DMS 273 treated with DMSO at 0.1 percent for 48 hours (cell line): ENCODE measurements around the gene ZNRF1.
A peak's percentile ranks its signal among the peaks of the same experiment; 100 is the strongest.
"Not testable (repeated sequence)": the region's sequence is repeated elsewhere in the genome, so short reads cannot be mapped to it uniquely, and the experiment has no call there.

ENCODE experiments used
- DNase-seq: peaks from one replicate; lab custom pipeline; 2025; lab: John Stamatoyannopoulos, UW

ZNRF1 gene

DNA sequence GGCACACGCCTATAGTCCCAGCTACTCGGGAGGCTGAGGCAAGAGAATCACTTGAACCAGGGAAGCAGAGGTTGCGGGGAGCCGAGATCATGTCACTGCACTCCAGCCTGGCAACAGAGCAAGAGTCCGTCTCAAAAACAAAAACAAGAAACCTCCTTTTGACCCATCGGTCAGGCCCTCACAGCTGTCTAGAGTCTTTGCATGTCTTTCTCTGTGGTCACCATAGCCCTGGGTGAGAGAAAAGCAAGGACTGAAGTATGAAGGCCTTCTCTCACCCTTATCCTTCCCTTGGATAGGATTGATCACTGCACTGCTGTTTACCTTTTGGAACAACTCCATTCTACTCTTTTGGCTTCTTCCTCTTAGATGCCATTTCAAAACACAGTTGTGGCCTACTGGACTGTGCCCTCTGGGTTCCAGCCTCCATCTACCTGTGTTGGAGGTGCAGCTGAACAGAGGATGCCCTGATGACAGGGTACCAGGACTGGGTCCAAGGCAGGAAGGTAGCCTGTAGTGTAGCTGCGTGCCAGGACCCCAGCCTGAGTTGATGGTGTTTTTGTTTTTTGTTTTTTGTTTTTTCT lies 80.6 kb downstream of the ZNRF1 start:
- DNase-seq, result no peak

DNA sequence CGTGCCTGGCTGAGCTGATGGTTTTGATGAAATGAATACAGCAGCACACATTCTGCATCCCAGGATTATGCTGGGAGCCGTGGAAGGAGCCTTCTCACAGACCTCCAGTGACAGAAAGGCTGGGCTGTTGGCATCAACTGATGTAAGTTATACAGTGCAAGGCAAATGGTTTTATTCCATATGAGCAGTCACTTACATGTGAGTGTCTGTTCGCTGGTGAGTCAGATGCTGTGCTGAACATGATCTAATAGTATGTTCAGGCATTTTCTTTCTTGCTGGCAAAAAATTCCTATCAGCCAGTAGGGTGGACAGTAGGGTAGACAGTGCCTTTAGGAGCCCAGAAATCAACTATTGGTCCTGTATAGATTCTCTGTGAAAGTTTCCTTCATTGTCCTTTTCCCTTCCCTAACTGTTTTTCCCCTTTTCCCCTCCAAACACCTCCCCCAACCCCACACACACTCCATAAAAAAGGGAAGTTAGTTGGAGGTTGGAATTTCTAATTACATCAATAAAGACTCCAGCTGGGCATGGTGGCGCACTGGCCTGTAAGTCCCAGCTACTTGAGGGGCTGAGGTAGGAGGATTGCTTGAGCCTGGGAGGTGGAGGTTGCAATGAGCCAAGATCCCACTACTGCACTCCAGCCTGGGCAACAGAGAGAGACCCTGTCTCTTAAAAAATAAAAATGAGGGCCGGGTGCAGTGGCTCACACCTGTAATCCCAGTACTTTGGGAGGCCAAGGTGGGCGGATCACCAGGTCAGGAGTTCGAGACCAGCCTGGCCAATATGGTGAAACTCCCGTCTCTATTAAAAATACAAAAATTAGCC lies 81.6 kb downstream of the ZNRF1 start:
- no peak for DNase-seq

DNA sequence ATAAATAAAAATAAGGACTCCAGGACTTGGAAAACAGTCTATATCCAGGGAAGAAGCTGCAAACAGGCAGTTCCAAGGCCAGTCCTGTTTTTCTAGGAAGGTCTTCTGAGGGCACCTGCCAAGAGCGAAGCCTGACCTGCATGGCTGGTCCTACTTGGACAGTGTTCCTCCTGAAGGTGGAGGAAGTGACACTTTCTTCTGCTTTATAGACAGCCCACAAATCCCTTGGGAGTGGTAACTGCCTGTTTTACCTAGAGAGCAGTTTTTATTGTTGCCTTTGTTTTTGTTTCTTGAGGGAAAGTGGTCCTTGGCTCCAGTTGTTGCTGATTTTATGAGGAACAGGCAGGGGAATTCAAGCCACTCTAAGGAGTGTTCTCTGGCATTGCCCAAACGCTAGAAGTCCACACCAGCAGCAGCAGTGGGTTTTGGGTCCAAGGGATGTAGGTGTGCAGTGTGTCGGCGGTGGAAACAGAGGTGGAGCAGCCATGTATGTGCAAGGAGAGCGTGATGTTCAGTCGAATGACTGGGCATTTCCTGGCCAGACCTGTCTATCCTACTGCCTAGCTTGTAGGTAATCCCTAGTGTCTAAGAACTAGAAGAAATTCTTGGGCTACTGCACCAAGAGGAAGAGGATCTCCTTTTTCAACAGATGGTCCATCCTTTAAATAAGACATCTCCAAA lies 82.5 kb downstream of the ZNRF1 start:
- no peak for DNase-seq

DNA sequence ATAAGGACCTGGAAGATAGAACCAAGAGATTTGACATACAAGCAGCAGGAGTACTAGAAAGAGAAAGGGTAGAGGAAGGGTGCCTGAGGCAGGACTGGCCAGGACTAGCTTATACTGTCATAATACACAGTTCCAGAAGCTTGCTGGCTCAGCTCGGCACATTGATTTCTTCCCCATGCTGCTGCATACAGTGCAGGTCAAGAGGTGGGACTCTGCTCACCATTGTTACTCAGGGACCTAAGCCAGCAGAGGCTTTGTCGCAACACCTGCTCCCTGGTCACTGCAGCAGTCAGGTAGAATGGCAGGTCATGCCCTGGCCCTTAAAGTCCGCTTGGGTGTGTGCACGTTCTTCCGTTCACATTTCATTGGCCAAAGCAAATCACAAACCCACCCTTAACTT lies 85.0 kb downstream of the ZNRF1 start:
- no peak for DNase-seq

DNA sequence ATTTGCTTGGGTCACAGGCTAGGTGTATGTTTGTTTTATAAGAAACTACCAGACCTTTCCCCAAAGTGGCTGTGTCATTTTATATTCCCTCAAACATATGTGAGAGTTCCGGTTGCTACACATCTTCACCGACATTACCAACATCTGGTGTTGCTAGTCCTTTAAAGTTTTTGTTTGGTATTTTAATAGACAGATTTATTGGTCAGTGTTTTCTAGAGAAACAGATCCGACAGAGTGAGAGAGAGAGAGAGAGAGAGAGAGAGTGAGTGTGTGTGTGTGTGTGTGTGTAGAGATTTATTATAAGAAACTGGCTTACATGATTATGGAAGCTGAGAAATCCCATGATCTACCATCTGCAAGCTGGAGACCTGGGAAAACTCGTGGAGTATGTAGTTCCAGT lies 86.7 kb downstream of the ZNRF1 start:
- DNase-seq, result no peak

DNA sequence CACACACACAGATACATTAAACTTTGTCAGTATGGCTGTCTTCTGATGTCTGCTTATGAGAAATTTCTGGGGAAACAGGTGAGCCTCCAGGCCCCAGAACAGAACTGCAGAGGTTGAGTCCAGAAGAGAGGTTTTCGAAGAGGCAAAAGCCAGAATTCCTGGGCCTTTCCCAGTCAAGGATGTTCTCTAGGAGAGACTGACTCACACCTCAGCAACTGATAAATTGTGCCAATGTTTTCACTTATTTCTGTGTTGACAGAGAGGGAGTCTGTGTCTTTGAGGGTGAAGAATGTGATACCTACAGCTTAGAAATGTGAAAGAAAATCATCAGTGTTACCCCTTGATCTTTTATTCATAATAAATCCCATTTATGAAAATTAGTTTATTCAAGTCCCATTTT lies 87.5 kb downstream of the ZNRF1 start:
- no peak for DNase-seq

DNA sequence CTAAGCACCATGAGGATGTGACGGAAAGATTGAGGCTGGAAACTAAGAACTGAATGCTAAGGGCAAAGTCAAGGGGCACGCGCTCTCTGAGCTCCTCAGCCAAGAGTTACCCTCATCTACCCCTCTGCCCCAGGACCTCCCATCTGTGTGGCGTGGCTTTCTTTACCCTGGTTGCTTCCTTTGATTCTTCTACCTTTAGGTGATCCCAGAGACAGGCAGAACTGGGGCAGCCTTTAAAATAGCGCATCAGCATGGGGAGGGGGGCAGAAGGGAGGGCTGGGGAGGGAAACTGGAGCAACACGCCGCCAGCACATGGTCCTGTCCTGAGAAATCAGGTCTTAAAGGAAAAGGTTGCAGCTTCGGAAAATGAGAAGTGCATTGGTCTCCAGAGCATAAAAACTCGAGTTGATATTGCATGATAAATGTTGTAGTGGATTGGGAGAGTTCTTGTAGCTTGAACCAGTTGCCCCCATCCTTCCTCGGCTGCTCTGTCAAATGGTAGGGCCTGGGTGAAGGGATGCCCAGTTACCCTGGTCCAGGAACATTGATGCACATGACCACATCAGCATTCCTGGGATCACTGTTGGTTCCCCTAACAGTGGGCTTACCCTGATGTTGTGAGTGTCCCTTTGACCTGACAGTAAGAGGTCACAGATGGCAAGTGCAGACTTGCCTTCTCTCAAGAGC lies 88.0 kb downstream of the ZNRF1 start:
- no peak for DNase-seq

DNA sequence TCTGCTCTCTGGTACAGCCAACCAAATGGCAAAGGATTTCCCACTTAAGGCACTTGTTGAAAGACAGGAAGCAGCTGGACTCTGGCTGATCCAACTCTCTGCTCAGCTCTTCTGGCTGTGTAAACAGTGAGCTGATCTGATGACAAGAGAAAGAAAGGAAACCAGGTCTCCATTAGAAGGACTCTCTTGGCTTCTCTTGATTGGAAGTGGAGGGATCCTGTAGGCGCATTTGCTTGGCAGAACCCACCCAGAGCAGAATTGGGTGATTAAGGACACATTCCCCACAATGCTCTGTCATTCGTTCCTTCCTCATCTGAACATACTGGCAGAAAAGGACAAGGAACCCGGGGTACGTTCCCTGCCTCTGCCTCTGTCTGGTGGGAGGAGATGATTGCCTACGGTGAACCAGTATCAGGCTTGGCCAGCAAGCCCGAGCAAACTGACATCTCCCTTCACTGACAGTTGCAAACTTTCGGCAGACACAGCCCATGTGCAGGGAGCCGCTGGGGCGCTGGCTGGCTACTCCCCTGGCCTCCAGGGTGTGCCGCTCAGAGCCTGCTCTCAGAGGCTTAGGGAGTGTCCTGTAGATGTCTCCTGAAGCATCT lies 88.7 kb downstream of the ZNRF1 start:
- peak; percentile 81 for DNase-seq

DNA sequence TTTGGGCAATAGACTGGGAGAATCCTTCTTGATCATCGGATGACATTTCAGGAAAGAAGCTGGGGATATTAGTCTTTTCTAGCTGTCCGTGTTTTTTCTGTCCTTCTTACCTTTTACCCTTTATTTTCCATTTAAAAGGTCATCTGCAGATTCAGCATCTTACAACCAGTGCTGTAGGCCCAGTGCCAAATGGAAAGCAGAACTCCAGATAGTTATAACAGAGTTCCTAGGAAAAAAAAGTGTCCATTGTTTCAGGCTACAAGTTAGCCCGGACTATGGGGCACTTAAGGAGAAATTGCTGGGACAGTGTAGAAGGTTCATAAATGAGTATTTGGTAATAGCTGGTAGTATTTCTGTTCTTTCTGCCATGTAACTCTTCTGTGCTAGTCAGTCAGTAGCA lies 89.4 kb downstream of the ZNRF1 start:
- no peak for DNase-seq

DNA sequence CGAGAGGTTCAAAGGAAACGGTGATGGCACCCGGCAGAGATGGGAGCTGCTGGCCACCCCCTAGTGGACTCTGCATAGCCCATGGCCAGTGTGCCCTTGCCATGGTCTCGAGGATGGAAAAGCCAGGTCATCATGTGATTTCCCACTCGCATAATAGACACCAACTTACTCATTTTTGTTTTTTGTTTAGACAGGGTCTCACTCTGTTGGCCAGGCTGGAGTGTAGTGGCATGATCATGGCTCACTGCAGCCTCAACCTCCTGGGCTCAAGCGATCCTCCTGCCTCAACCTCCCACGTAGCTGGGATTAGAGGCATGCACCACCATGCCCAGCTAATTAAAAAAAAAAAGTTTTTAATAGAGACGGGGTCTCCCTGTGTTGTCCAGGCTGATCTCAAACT lies 90.1 kb downstream of the ZNRF1 start:
- no peak for DNase-seq

DNA sequence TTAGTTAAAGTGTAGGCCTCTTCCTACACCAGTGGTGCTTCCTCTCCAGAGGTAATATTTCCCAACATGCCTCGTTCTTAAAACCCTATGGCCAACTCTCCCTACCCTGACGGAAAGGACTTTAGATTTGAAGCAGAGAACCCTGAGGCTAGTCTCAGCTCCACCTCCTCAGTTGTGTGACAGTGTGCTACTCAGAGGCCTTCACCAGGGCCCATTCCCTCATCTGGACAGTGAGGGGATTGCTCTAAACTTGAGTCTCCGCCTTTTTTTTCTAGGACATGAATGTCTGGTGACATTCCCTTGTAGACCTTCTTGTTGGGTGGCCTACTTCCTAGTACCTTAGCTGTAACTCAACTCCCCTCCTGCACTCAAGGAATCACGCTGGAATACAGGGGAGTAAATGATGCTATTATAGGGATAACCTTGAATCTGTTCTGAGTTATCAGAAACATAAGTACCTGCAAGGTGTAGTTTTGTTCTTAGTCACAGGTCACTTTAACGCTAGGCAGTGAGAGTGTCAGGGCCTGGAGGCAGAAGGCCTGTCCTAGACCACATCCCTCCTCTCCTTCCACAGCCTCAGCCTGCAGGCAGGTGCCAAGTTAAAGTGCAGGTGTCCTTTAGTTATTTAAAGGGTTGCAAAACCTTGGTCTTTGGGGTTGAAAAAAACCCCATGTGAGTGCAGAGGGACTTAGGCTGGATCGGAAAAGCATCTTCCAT lies 90.8 kb downstream of the ZNRF1 start:
- DNase-seq, result no peak

DNA sequence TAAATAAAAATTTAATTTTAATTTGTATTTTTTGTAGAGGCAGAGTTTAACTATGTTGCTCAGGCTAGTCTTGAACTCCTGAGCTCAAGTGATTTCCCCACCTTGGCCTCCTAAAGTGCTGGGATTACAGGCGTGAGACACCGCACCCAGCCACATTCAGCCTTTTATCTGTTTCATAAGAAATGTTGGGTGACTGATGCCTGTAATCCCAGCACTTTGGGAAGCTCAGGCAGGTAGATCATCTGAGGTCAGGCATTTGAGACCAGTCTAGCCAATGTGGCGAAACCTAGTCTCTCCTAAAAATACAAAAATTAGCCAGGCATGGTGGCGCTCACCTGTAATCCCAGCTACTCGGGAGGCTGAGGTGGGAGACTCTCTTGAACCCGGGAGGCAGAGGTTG lies 92.1 kb downstream of the ZNRF1 start:
- not testable (repeated sequence) for DNase-seq

DNA sequence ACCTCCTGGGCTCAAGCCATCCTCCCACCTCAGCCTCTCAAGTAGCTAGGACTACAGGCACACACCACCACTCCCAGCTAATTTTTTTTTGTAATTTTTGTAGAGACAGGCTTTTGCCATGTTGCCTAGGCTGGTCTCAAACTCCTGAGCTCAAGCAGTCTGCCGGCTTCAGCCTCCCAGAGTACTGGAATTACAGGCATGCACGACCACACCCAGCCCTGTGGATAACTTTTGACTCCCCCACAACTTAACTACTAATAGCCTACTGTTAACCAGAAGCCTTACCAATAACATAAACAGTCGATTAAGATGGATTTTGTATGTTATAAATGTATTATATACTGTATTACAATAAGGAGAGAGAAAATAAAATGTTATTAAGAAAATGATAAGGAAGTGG lies 92.8 kb downstream of the ZNRF1 start:
- not testable (repeated sequence) for DNase-seq

DNA sequence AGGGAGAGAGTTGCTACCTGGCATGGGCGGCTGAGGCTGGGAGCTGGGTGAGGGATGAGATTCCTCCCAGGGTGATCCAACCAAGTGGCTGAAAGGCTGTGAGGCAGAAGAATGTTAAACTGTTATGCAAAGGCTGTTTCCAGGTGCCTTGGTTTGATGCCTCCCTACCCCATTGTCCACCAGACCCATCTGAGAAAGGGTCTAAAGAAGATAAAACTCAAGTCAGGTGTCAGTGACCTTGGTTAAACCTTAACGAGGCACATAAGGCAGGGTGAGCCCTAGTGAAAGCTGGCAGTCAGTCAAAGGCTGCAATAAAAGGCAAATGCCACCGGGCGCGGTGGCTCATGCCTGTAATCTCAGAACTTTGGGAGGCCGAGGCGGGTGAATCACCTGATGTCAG lies 94.0 kb downstream of the ZNRF1 start:
- DNase-seq, result no peak

DNA sequence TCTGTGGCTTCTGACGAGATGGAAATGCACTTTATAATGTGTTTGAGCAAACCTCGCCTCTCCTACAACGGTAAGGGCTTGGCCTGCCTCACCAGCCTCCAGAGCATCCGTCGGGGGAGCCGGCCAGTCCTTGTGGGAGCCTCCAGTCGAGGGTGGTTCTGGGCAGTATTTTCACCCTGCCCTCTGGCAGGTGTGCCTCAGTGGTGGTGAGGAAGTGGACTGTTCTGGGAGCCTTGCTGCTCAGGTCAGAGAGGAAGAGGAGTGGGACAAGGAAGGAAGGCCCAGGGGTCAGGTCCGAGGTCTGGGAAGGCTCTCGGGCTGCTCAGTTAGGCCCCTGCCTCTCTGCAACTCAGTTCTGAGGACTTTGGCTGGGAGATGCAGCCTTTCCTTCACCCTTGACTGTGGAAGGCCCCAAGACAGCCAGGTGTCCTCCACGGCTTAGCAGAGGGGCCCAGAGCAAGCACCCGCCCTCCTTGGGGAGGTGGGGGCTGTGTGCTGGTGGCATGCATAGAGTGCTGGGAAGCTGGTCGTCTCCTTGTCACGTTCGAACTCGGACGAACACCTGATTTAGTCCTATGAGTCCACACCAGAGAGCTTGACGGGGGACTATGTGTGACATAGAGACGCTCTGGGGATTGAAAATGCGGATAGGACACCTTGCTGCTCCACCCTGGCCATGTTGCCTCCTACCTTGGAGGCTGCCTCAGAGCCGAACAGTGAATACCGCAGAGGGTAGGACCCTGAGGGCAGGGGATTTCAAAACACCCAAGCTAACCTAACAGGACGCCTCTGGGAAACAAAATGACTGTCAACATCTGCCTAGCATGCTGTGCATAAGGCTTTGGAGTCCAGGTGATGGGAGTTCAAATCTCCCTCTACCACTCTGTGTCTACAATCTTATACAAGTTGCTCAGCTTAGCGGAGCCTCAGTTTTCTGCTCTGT lies 95.0 kb downstream of the ZNRF1 start:
- DNase-seq, result no peak

DNA sequence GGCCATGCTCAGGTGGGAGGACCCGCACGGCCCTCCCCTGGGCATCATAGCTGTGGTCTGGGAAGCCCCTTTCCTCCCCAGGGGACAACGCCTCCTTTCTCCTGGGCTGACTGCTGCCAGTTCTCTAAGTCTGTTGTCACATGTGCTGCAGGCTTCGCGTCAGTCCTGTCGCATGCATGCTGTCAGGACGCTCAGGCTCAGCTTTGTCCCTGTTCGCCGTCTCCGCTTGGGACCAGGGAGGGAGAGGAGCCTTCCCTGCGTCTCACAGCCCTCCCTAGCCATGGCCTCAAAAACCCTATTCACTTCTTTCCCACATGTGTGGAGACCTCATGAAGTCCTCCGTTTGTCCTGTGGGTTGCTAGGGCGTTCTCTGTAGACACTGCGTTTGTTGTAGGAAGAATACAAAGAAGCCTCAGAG lies 96.4 kb downstream of the ZNRF1 start:
- DNase-seq, result no peak

DNA sequence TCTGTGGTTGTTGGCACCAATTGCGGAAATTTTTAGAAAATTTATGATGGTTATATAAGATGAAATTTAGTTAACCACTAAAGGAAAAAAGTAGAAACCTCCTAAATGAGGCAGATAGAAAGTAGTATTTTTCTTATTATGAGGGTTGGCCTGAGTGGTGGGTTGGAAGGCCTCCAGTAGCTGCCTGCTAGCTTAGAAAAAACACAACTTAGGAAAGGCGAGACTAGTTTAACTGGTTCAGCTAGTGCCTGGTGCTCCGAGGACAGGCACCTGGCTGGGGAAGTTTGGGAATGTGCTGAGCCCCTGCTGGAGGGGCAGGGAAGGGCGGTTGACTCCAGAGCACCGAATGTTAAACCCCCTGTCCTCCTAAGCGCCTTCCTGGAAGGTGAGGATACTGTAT lies 97.8 kb downstream of the ZNRF1 start:
- no peak for DNase-seq

DNA sequence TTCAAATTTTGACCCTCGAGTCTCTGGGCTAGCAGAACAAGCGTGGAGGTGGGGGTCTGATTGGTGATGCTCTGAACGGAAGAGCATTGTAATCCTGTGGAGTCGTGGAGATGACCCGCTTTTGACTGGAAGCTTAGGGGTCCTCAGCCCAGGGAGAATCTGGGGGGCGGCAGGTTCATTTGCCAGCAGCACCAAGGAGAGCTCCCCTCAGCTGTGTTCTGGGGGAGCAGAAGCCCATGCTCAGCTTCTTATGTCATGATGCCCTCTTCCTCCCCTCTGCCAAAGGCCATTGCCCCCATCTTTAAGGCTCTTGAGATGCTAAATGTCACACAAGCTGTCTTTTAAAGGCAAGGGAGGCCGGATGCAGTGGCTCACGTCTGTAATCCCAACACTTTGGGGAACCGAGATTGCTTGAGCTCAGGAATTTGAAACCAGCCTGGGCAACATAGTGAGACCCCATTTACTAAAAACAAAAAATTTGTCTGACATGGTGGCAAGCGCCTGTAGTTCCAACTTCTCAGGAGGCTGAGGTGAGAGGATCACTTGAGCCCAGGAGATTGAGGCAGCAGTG lies 98.5 kb downstream of the ZNRF1 start:
- no peak for DNase-seq

DNA sequence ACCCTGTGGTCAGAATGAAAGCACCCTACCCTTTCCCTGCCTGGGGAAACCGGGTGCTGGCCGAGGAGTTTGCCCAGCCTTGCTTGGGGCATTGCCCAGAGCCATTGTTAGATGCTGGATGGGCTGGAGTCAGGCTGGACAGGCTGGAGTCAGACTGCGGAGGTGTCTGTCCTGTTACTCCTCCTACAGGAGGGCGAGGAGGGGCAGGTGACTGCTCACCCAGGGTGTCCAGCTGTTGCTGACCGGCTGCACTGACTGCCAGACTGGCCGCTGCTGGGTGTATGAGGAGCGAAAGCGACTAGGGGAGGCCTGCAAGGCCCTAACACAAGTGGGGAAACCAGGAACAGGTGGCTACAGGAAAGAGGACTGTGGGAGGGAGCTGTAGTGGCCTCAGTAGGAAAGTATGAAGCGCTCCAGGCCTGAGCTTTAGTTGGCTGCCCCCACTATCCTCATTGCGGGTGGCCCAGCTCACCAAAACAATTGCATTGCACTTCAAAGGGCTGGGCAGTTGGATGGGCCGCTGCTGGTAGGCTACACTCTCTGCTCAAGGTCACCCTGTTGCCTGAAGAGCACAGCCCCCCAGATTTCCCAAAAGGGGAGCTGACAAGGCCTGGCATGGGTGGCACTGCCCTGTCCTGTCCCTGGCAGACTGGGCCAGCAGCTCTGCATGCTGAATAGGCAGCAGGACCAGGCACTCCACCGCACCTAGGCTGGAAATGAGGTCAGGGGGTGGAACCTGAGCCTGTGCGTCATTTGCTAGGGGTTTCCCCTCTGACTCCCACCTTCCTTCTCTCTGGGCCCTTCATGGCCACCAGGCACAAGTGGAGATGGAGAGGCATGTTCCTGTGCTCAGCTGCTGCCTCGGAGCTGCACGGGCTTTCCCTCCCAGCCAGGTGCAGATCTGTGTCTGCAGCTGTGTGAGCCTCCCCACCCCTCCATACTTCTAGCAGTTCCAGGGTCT lies 99.4 kb downstream of the ZNRF1 start:
- no peak for DNase-seq
